Breast epithelium (tissue), 3 donors: ENCODE data around the gene GPC4.

Experiments used
- POLR2AphosphoS5 ChIP-seq, 3 donors: sonication (generic); formaldehyde crosslinking; IDR thresholded peaks; one replicate each; pipeline ENCODE4 v1.6.1; 2017; ENCODE audit warnings: antibody characterized with exemption in 3 of 3
- TF ChIP-seq, protein P1 (sequence below), 3 donors: fragments of 450-650 bp; IDR thresholded peaks; one replicate each; pipeline ENCODE4 v1.5.1; 2016 to 2017; ENCODE audit warnings: antibody characterized with exemption in 3 of 3, mild to moderate bottlenecking in 3 of 3, moderate library complexity in 3 of 3

DNA sequence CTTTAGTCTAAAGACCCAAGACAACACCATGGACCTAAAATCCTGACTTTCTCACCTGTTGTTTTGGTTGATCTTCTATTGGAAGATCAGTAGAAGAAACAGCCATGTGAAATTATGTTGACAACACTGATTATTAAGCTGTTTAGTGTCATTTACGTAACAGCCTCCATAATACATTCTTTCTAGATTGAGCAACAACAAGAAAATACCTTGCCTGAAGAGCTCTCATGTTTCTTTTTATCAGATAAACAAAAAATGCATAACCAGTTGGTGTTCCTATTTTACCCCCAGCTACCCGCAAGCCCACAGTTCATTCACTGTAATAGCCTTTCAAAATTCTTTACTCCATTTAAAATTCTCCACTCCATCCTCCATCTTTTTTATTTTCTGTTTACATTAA is 20.5 kb downstream of the GPC4 start:
- TF ChIP-seq, protein P1, sequence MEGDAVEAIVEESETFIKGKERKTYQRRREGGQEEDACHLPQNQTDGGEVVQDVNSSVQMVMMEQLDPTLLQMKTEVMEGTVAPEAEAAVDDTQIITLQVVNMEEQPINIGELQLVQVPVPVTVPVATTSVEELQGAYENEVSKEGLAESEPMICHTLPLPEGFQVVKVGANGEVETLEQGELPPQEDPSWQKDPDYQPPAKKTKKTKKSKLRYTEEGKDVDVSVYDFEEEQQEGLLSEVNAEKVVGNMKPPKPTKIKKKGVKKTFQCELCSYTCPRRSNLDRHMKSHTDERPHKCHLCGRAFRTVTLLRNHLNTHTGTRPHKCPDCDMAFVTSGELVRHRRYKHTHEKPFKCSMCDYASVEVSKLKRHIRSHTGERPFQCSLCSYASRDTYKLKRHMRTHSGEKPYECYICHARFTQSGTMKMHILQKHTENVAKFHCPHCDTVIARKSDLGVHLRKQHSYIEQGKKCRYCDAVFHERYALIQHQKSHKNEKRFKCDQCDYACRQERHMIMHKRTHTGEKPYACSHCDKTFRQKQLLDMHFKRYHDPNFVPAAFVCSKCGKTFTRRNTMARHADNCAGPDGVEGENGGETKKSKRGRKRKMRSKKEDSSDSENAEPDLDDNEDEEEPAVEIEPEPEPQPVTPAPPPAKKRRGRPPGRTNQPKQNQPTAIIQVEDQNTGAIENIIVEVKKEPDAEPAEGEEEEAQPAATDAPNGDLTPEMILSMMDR (IDR thresholded peaks at IDR 0.05), result no peak
- no peak for TF ChIP-seq POLR2AphosphoS5 (IDR thresholded peaks at IDR 0.05)
